Panc1 (cell line): Measurements from ENCODE around the gene TNFAIP3.

Experiments
- CTCF ChIP-seq: fragments of 450-650 bp; IDR thresholded peaks from 2 replicates; pipeline ENCODE4 v1.5.1; 2017; ENCODE audit warnings: mild to moderate bottlenecking
- POLR2AphosphoS5 ChIP-seq: IDR thresholded peaks from 2 replicates; pipeline ENCODE4 v1.6.1; 2012; ENCODE audit warnings: mild to moderate bottlenecking, low read depth, low read length, moderate library complexity
- REST ChIP-seq, 2 experiments: IDR thresholded peaks; 2 replicates each; pipeline ENCODE4 v1.6.1; 2011 to 2012; ENCODE audit warnings: low read depth in 2 of 2, control low read depth in 1 of 2, low read length in 1 of 2, mild to moderate bottlenecking in 1 of 2, moderate library complexity in 1 of 2; ENCODE audit not compliant: insufficient read depth in 1 of 2
- SIN3A ChIP-seq: IDR thresholded peaks from 2 replicates; pipeline ENCODE4 v1.6.1; 2012; ENCODE audit warnings: low read depth, mild to moderate bottlenecking, low read length, moderate library complexity, borderline replicate concordance; ENCODE audit not compliant: insufficient read depth
- TCF7L2 ChIP-seq: IDR thresholded peaks from 2 replicates; pipeline ENCODE4 v1.6.1; 2011; ENCODE audit warnings: mild to moderate bottlenecking, low read depth, low read length, inconsistent platforms

- TF ChIP-seq CTCF (no peak), REST (IDR thresholded peaks at IDR 0.05; ENCODE audit: insufficient read depth in 1 of 2, low read depth in 2 of 2, low read length in 1 of 2) (no peak), SIN3A (no peak), POLR2AphosphoS5 (no peak), TCF7L2 (no peak)
Measured at GRCh38 chr6:137839076-137839475, 28.0 kb upstream of the TNFAIP3 start.
